HG02571 (cell line): ENCODE measurements around the gene TPCN2.

Source experiments
- ATAC-seq: cut with Tn5 transposase; IDR thresholded peaks from one replicate; pipeline ENCODE4 v1.9.1; 2021; ENCODE audit warnings: mild to moderate bottlenecking, moderate library complexity; ENCODE audit not compliant: unreplicated experiment

Gene TPCN2

DNA sequence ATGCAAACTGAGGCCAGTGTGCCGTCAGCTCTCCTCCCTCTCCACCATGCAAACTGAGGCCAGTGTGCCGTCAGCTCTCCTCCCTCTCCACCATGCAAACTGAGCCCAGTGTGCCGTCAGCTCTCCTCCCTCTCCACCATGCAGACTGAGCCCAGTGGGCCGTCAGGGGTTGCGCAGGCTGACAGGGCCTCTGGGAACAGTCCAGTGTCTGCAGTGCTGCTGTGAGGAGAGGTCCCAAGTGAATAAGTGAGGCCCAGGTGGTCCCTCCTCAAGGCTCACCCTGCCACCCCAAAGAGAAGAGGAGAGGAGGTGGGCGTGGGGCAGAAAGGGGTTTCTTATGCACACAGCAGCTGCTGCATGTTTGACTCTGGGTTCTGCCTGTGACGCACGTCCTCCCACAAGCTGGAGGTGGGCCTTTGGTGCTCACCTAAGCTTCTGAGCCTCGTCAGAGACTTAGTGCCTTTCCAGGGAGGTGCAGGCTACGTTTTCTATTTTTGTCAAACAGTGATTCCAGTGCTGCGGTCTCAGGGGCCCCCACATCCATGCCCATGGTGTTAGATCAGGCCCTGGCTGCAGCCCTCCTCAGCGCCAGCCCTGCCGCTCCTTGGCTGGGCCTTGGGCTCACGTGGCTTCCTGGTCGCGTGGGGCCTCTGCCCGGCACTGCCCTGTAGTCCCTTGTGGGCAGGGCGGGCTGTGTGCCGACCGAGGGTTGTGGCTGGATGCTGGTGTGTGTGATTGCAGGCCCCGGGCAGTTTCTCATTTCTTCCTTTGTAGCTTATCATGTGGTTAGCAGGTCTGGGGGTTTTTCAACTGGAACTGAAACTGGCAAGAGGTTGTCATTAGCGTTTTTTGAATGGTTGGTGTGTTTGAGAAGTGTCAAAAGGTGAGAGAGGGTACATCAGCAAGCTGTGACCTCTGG, 7.1 kb downstream of the TPCN2 start:
- peak; percentile 67 for ATAC-seq

DNA sequence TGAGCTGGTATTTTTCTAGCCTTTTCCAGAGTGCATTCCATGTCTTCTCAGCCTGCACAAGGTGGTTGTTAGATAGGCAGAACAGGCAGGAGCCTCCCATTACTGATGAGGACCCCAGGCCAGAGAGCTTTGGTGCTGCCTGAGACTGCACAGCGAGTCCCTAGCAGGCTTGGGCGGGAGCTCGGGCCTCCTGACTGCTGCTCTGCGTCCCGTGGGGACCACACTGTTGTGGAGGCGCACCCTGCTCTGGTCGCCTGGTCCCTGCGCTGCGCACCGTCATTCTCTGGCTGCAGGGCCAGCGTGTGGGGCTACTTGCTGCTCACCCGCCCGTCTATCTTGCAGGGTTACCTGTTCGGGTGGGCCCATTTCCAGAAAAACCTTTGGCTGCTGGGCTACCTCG, 8.5 kb downstream of the TPCN2 start:
- no peak for ATAC-seq

- ATAC-seq = no peak
Observed at GRCh38 chr11:69057801-69058200, 9.1 kb downstream of the TPCN2 start.

GRCh38 chr11:69058511-69059270, 10.0 kb downstream of the TPCN2 start:
- ATAC-seq = no peak

DNA sequence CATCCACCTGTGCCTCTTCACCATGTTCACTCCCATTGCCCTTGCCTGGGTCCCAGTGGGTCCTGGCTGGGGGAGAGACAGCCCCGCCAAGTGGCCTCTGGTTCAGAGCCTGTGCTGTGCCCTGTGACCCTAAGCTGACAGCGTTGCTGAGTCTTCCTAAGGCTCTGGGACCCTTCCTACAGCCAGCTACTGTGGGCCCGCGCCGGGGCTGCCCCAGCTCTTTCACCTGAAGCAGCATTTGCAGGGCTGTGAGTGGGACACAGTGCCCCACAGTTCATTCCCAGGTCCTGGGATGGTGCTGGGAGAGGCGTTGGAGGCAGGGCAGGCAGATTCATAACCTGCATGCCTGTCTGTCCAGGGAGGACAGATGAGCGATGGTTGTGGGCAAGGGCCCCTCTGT, 10.7 kb downstream of the TPCN2 start:
- no peak for ATAC-seq

DNA sequence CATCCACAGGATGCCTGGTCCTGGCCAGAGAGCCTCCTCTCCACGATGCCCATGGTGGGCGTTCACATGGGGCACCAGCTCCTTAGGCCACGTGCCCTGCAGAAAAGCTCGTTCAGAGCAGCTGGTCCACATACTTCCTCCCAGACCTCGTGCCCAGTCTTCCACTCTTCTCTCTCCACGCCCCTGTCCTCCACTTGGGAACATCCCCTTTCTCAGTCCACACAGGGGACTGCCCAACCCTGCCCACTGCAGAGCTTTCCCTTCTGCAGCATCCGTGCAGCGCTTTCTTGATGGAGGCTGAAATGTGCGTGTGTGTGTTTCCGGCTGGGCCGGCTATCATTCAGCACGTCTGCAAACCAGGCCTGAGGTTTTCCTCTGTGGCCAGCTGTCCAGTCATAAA, 11.3 kb downstream of the TPCN2 start:
- no peak for ATAC-seq

- ATAC-seq = no peak
Observed at GRCh38 chr11:69060806-69061712, 12.3 kb downstream of the TPCN2 start.

DNA sequence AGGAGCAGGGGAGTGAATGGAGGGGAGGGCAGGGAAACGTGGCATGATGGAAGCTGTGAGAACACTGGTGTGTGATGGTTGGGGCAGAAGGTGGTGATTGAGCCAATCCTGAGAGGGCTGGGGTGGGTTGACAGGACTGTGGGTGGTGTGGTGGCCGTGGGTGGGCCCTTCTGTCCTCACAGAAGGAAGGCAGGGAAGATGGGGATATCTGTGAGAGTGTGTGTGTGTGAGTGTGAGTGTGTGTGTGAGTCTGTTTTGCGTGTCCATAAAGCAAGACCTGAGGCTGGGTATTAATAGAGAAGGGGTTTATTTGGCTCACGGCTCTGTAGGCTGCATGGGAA, 13.0 kb downstream of the TPCN2 start:
- ATAC-seq = no peak

DNA sequence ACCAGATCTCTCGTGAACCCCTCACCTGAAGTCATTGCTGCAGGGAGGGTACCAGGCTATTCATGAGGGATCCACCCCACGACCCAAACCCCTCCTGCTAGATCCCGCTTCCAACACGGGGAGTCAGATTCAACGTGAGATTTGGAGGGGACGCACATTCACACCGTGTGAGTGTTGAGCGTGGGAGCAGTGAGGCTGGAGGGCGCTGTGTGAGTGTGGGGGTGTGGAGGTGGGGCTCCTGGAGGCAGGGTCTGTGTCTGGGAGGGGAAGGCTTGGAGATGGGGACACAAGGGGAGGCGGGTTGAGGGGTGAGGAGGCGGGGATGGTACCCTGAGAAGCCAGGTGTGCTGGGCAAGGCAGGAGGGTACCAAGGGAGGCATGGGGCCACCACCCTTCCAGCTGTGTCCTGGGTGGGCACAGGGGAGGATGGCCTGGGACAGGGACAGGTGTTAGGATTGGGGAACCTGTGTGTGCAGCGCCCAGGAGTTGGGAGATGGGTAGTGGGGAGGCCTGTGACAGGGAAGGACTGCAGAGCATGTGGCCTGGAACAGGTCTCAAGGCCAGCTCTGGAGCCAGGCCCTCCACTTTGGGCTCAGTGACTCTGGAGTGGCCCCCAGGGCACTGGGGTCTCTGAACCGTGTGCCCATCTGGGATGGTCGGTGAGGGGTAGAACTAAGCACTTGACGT, 13.6 kb downstream of the TPCN2 start:
- ATAC-seq = no peak

- no peak for ATAC-seq
Observed at GRCh38 chr11:69062873-69063651, 14.3 kb downstream of the TPCN2 start.

DNA sequence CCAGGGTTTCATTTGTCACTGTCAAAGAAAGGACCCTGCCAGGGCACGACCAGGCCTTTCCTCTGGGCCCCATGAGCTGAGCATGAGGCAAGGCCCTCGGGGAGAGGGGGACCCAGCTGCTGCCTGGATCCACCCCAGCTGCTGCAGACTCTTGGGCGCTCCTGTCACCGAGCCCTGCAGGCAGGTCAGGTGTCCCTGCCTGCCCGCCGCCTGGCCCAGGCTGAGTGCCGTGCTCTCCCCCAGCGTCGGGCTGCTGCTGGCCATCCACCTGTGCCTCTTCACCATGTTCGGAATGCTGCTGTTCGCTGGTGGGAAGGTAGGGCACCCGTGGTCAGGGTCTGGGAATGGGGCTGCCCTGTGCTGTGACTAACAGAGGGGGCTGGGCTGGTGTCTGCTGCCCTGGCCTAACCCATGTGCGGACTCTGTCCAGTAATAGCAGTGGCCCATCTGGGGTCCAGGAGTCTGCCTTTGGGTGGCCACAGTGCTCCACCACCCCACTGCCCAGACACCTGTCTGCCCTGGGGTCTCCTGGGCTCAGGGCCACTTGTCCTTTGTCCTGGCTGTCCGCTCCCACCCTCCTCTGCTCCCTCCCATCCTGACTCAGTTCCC, 15.0 kb downstream of the TPCN2 start:
- no peak for ATAC-seq

GRCh38 chr11:69064394-69064957, 15.7 kb downstream of the TPCN2 start:
- no peak for ATAC-seq

DNA sequence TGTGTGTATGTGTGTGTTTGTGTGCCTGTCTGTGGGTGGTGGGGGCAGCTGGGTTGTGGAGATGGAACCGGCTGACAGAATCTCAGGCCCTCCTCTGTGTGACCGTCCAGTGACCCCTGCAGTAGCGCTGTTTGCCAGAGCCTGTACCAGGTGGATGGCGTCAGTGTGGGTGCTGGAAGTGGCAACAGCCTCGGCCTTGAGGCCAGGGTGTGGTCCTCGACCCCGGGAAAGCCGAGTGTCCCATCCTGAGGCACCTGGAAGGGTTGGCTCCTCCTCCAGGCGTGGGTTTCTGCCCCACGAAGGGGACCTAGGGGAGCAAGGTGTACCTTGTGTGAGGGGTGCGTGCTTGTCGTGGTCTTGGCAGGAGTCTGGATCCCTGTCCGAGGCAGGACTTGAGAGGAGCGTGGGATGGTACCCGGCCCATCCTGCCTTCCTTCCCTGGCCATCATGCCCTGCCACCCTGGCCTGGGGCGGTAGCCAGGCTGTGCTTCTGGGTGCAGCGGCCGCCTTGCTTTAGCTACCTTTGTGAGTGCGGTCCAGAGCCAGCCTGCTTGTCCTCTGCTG, 16.5 kb downstream of the TPCN2 start:
- ATAC-seq = no peak

DNA sequence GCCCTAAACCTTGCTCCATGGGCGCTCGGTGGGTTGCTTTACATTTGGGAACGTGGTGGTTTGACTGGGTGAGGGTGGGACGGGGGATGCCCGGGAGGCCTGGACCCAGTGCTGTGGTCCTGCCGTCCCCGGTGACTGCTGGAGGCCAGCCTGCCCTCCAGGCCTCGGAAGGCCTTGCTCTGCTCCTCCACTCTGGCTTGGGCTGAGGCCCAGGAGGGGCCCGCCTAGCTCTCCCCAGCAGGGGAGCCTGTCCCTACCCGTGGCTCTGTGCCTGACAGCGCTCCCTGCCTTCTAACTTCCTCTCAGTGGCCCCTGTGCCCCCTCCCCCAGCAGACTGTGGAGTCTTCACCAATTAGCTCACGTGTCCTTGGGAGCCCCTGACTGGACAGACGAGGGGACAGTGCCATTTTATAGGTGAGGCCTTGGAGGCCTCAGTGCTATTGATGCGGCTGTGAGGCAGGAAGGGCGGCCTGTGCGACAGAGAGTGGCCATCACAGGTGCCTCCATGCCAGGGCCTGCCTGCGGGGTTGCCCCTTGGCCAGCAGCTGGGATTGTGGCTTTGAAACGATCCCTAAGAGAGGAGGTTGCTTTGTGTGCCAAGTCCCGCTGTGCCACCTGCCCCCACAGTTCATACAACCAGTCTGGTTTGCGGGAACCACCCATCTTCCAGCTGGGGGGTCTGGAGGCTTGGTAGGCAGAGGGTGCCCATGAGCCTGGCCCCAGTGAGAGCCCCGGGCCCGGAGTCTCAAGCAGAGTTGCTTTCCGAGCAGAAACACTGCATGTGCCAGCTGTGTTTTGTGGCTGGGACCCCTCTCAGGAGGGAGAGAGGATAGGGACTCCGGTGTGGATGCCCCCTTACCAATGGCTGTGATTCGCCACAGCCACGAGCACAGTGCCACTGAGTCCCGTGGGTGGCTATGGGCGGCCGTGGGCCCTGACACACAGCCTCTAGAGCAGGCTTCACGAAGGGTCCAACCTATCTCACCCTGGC, 17.7 kb downstream of the TPCN2 start:
- no peak for ATAC-seq

DNA sequence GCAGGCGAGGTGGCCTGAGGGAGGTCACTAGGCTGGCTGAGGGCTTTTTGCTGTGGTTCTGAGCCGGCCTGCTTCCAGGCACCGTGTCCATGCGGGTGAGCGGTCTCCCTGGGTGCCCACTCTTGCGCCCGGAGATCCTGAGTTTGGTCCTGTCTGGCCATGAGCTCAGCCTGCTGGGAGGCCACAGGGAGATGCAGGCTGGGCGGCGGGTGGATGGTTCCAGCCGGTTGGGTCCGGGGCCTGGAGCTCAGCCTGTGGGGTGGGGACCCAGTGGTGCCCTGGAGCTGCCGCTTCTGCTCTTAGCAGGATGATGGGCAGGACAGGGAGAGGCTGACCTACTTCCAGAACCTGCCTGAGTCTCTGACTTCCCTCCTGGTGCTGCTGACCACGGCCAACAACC, 18.5 kb downstream of the TPCN2 start:
- no peak for ATAC-seq

- no peak for ATAC-seq
Observed at GRCh38 chr11:69071086-69071800, 22.5 kb downstream of the TPCN2 start.

- ATAC-seq = no peak
Observed at GRCh38 chr11:69071956-69072355, 23.2 kb downstream of the TPCN2 start.
